NCI-H82 treated with DMSO at 0.1 percent for 48 hours (cell line): Measurements from ENCODE around the gene GBF1.

Experiments
- DNase-seq: peaks from one replicate; lab custom pipeline; 2025; ENCODE audit not compliant: unreplicated experiment; lab: John Stamatoyannopoulos, UW

GBF1 gene

DNA sequence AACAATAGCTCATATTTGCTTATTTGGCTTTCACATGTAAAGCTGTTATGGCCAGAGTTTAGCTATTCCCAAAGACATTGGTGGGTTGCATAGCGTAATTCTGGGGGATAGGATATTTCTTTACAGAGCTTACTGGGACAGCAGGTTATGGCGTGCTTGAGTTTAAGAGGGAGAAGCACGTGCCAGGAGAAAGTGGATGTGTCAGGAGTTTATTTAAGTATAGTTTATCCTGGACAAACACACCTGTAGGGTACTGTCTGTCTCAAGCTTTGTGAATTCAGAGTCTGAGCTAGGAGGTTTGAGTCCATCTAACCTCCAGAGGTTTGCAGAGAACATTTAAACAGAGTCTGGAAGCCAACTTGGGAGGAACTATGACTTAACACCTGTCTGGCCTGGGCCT, 21.3 kb downstream of the GBF1 start:
- no peak for DNase-seq

DNA sequence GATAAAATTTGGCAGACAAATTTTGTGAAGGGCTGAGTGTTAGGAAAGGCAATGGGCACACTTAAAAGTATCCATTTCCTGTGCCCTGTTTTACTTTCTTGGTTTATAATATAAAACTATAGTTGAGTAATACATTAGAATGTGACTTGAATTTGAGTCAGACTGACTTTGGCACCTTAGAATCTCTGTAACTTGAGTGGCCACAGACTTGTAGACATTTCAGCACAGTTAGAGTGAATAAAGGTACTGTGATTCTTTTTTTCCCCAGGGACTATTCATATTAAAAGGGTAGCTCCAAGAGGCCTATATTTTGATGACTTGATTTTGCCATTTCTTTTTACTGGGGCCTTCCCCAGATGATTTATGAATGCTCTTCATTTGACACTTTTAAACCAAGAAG, 22.4 kb downstream of the GBF1 start:
- DNase-seq: no peak

DNA sequence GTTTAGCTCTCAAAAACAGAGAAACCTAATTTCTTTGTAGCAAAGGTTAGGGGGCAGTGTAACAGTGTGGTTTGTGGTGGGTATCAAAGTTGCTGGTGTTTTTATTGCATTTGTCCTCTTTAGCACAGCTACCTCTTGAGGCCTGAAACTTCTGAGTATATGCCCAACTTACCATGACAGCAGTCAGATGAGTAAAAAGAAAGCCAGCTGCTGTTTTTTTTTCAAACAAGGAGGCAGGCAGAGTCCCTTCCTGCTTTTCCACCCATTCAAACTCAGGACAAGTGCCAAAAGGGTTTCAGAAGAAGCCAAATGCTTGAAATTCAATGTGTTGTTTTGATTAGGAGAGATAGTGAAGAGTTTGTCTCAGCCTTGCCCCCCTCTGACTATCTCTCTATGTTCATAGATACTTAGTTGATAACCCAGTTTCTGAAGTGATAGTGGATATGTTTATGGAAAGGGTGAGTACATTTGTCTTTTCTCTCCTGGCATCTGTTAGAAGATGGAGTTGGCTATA, 23.1 kb downstream of the GBF1 start:
- no peak for DNase-seq

DNA sequence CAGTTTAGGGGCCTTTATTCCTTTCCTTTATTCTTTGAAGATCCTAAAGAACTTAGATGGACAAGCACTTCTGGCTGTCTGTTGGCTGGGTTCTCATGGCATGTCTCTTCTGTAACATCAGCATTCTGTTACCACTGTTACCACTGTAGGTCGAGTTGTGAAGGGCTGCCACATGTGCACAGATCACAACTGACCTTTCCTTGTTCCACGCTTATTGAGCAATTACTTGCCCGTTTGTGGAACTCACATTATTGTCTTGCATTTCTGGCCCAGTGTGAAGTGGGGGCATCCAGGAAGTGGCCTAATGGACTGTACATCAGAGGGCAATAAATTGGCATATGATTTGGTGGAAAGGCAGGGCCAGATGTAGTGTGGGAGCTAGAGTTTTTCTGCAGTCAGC, 23.7 kb downstream of the GBF1 start:
- no peak for DNase-seq

DNA sequence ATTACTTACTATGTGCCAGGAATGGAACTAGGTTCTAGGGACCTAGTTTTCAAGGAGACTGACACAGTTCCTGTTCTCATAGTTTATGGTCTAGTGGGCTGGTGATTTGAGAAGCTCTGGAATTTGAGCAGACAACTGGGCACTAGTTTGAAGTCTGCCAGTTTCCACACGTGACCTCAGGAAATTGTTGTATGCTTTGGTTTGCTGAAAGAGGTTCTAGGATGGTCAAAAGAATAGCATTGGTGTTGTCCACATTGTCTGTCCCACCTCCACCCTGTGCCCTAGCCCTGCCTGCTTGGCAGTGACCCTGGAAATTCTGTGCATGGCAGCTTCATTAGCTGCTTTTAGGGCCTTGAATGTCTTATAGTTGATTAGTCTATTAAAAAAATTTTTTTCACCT, 28.7 kb downstream of the GBF1 start:
- no peak for DNase-seq

DNA sequence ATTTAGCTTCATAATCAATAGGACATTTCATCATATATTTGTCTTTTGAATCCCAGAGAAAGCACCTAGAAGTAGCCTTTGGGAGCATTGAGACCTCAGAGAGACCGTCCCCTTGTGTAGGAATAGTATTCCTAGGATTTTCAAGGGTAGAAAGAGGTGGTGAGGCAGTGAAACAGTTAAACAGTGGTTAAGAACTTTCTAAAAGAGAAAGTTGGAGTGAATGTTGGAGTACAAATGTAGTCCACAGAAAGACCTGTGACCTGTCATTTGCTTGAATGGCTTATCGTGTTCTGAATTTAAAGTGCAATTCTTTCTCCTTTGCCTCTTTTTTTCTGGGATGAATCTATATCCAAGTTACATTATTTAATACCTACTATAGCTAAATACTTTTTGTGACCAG, 30.0 kb downstream of the GBF1 start:
- DNase-seq: no peak

DNA sequence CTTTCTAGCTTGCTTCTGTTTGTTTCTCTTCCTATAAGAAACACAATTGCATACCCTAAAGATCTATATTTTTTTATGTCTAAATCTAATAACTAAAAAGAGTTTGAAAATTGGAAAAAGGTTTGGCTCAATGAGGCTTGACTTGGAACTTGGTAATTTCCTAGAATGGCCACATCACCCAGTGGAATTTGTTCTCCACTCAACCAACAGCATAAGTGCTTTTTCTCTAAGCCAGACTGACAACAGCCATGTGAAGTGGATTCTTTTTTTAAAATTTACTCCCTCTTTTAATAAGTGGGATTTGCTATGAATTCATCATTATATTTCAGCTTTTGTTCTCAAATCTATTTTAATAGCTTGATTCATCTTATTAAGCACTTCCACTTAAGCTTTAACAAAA, 33.8 kb downstream of the GBF1 start:
- no peak for DNase-seq

DNA sequence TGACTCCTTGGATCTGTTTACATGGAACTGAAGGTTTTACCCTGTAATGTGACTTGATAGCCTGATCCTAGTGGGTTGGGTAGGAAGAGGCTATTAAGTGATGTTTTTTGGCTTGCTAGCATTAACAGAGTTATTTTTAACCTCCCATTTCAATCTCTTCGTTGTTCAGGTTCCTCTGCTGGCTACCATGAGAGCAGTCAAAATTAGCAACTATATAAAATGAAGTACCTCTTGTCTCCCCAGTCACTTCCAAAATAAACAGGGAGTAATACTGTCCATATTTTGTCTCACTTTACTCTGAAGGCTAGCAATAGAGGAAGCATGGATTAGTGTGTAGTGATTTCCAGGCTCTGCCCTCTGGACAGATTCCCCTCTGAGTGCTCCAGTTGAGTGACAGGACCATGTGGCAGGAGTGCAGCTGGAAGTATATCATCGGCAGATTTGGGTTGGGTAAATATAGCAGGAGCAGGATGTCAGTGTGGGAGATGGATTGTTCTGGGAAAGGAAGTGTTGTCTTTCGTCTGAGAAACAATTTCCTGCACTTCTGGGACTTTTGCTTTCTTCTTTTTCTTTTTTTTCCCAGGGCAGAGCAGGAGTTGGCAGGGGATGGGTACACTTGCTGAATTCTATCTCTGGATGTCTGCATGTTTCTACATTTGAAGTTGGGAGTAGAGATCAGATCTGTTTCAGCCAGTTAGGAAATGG, 35.2 kb downstream of the GBF1 start:
- peak; percentile 63 for DNase-seq

DNA sequence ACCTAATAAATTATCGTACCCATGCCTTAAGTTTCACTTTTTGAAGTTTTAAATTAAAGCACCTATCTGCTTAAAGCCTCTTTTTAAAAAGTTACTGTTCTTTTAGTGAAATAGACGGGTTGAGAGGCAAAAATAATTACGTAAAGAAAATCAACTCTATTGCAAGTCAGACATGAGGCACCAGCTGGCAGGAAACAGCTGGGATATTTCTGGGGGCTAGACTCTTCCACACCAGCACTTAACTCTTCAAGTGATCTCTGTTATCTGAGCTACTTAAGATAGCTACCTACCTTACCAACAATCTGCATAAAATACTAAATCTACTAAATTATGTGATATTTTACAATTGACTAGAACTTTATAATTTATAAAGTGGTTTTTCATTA, 35.8 kb downstream of the GBF1 start:
- no peak for DNase-seq

DNA sequence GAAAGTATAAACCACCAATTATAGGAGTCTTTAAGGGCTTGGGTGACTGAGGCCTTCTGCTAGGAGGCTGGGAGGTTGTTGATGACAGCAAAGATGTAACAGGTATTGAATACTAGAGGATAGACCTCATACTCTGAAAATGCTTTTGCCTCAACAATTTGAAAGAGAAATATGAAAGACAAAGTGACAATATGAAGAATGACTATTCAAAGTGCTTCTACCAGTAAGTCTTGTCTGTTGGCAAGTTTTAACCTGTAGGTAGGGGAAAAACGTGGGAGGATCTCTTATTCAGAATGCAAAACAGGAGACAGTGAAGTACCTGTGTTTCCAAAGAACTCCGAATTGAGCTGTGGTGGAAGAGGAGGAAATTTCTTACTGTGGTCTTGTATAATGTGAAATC, 38.2 kb downstream of the GBF1 start:
- DNase-seq: no peak

DNA sequence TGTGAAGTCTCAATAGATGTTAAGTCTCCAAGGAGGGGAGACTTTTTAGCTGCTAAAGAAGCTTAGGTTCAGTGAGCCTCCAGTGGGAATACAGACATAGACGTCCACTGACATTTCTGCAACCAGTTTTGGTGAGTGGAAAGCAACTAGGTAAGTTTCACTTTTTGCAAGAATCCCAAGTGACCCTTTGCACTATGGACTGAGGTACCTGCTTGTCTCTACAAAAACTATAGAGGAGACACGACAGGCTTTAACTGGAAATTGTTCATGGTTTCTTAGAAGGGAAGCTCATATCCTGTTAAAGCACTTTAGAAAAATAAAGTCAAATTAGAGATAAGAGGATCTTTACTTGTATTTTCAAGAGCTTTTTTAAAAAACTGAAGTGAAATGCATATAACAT, 38.6 kb downstream of the GBF1 start:
- no peak for DNase-seq

DNA sequence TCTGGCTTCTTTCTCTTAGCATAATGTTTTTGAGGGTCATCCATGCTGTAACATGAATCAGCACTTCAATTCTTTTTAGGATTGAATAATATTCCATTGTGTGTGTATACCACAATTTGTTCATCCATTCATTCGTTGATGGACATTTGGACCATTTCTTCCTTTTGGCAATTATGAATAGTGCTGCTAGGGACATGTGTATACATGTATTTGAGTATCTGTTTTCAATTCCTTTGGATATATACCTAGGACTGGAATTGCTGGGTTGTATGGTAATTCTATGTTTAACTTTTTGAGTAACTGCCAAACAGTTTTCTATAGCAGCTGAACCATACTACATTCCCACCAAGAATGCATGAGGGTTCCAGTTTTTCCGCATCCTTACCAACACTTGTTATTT, 39.2 kb downstream of the GBF1 start:
- no peak for DNase-seq

DNA sequence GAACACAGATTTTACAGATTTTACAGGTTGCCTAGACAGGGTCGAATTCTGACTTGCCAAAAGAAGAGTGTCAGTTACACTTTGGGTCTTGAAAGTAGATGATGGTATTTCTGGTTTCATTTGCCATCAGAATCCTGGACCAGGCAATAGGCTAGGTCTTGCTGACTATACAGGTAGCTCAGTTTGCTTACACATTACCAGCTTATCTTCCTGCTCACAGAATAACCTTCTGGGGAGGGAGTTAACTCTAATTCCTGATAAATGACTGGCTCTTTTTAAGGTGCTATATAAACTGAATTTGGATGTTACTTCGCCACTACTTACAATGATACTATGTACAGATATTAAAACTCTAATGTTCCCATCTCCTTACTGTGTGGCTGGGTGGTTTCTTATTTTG, 39.8 kb downstream of the GBF1 start:
- no peak for DNase-seq

DNA sequence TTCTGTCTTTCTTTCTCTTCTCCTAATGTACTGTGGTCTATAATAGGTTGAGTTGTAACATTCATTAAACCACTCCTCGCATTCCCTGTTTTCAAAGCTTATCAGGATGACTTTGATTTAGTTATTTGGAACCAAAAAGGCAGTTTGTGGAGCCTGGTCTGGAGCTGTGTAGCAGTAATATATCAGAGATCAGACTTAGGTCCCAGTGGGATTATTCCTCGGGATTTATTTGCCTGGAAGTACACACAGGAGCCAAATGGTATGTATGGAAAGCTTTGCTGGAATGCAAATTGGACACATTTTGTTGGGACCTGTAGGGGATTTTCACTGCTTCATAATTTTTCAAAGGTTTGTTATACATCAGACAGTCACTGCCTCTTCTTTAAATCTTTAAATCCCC, 40.9 kb downstream of the GBF1 start:
- DNase-seq: peak; percentile 22

DNA sequence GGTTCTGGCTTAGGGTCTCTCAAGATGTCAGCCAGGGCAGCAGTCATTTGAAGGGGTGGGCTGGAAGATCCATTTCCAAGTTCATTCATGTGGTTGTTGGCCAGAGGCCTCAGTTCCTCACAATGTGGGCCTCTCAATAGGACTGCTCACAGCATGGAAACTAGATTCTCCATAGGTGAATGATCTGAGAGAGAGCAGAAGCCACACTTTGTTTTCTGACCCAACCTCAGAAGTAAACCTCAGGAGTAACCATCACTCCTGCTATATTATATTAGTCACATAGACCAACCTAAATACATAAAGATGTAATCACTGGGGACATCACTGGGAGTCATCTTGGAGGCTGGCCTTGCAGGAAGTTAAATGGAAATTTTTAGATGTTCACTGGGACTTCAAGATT, 42.2 kb downstream of the GBF1 start:
- no peak for DNase-seq

DNA sequence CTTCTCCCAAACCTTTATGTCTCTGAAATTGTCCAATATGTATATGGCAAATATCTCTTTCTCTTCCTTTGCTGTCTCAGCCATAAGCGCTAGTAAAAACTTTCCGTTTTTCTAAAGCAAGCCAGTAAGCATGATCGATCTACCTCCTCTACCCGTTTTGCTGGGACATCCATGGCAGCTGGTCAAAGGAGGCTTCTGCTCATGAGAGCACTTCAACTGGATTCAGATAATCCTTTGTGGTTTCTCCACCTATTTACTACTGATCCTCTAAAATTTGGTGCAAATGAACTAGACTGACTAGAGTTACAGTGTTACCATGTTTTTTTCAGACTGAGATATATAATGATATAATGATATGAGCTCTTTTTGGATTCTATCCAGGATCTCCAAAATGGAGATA, 42.7 kb downstream of the GBF1 start:
- DNase-seq: no peak

DNA sequence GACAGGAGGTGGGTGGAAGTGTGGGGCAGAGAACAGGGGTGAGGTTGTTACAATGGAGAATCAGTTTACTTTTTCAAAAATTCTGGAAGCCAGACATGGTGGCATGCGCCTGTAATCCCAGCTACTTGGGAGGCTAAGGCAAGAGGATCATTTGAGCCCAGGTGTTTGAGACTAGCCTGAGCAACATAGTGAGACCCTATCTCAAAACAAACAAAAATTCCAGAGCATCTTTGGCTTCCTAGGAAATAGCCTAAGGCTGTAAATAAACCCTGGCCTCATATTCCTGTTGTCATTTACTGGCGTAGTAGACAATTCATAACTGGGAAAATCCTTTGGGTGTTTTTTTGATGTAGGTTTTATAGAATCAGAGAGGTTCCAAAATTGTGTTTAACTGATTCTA, 44.0 kb downstream of the GBF1 start:
- no peak for DNase-seq

DNA sequence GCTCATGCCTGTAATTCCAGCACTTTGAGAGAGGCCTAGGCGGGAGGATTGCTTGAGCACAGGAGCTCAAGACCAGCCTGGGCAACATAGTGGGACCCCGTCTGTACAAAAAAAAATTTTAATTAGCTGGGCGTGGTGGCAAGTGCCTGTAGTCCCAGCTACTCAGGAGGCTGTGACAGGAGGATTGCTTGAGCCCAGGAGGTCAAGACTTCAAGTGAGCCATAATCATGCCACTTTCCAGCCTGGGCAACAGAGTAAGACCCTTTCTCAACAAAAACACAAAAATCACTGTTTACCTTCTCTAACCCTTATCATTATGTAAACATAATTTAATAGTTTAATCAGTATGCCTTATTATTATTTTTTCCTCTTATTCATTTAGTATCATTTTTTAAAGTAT, 44.5 kb downstream of the GBF1 start:
- DNase-seq: no peak

DNA sequence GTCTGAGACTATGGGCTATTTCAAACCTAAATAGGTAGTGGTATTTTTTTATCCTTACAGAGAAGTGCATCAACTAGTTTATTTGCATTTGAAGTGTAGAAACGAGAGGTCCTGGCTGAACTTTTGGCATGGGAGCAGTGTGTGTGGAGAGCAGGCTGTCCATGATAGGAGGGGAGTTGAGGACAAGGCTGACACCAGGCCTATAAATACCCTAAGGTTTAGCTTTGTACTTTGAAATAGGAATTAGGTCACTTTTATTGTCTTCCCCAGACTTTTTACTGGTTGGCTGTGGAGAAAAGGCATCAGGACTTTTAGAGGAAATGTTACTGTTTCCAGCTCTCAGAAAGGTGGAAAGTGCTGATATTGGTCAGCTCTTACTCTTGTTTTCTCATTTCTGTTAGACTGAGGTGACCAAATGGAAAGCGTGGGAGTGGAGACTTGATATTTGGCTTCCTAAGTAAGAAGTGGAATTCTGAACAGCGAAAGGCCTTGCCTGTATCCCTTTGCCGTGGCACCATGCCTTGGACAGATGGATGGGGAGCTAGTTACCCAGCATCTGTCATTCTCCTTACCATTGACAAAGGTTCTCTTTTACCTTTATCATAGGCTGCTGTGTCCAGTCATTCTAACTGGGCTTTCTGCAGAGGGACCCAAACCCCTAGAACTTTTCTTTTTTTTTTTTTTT, 46.0 kb downstream of the GBF1 start:
- DNase-seq: no peak

DNA sequence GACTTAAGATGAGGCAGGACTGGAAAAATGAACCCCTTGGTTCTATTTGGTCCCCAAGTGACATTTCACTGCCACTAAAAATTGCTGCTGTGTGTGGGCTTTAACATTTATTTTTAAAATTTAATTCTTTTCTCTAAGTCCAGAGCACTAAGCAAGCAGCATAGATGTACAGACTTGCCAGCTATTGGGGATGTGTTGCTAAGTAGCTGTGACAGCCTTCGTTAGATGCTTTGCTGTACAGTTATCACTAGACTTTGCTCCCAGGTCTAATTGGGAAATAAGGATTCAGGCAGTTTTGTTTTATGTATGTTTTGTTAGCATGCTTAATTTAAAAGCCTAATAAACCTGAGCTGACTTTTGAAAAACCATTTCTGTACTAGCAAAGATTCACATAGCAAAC, 51.8 kb downstream of the GBF1 start:
- DNase-seq: no peak

DNA sequence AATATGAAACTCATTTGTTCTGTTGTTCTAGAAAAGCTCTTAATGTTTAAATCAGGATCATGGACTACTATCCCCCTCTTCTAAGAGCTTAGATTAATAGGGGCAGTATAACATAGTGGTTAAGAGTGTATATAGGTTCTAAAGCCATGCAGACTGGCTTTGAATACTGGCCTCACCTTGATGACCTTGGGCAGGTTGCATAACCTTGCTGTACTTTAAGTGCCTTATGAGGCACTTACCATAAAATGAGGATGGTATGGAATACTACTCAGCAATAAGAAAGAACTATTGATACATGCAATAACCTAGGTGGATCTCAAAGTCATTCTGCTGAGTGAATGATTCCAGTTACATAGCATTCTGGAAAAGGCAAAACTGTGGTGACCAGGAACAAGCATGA, 53.6 kb downstream of the GBF1 start:
- DNase-seq: no peak

DNA sequence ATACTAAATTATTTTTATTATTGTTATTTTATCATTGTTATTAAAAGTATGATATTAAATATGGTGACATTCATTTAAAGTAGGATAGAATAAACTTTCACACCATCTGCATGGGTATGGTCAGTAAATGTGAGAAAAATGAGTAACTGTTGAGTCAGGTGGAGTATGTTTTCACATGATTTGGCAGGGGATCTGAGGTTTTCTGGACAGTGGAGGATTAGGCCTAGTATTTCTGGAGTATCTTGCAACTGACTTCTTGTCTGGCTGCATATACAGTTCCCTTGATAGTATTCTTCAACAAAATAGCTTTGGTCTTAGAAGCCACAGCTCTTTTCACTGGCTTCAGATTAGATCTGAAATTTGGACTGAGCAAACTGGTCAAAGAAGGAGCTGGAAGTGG, 54.5 kb downstream of the GBF1 start:
- DNase-seq: no peak

DNA sequence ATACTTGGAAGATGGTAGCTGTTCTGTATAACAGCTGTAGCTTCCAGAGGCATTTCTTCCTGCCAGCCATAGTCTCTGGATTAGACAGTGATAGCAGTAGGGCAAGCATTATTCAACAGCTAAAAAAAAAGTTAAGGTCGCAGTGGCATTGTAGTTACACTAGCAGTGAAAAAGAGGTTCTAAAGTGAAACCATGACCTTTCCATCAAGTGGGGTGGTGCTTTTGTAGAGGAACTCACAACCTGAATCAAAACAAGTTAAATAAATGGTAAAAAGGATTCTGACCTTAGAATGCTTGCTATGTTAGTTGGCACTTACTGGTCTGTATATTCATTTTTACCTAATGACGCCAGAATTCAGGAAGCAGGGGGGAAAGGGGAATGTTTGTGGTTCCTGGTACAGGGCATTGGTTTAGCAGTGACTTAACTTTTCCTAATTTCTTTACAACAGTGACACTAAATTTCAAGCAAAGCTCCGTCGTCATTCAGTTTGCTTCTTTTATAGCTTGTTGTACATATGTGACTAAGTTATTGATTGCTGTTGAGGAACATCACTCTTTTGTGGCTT, 55.0 kb downstream of the GBF1 start:
- no peak for DNase-seq
